ENCODE results near the gene ITSN2. TPM values are rescaled to one million over a fixed set of nuclear protein-coding genes. Genes with fewer than 3 reads are reported as not detected.

The ITSN2 gene
- total and polyA plus RNA-seq, 4 donors, result 10.1 to 32.4 (median 21.6) TPM

- H3K4me3 ChIP-seq (ENCODE audit: low read depth in 1 of 3, low read length in 3 of 3), result no peak overlapping the region
- TF ChIP-seq CTCF (IDR thresholded peaks at IDR 0.05; ENCODE audit: low read depth, low read length, missing input control), result no peak
- no peak for TF ChIP-seq GABPA (IDR thresholded peaks at IDR 0.05 in 1 of 2, conservative IDR thresholded peaks at IDR 0.05 in 1 of 2)
- peak; percentile 22 to 39 for TF ChIP-seq JUND (IDR thresholded peaks at IDR 0.05)
- TF ChIP-seq MAX (IDR thresholded peaks at IDR 0.05), result no peak
- no peak for TF ChIP-seq REST (IDR thresholded peaks at IDR 0.05)
- TF ChIP-seq ATF3 (IDR thresholded peaks at IDR 0.05), result peak; percentile 6
- TF ChIP-seq YY1 (IDR thresholded peaks at IDR 0.05), result no peak
- TF ChIP-seq RAD21 (IDR thresholded peaks at IDR 0.05), result no peak
- TF ChIP-seq FOXA2 (IDR thresholded peaks at IDR 0.05), result no peak
- TF ChIP-seq EGR1 (IDR thresholded peaks at IDR 0.05; ENCODE audit: low read depth in 2 of 2), result no peak
- TF ChIP-seq HNF4A (conservative IDR thresholded peaks at IDR 0.05), result peak; percentile 67 to 77
- TF ChIP-seq FOXA1 (IDR thresholded peaks at IDR 0.05), result no peak
- TF ChIP-seq HNF4G (IDR thresholded peaks at IDR 0.05), result peak; percentile 50
- TF ChIP-seq SP1 (IDR thresholded peaks at IDR 0.05), result peak; percentile 72
- TF ChIP-seq ZBTB33 (IDR thresholded peaks at IDR 0.05), result no peak
- no peak for TF ChIP-seq TAF1 (conservative IDR thresholded peaks at IDR 0.05)
- TF ChIP-seq RXRA (IDR thresholded peaks at IDR 0.05), result peak; percentile 39 to 50
- TF ChIP-seq NR2F2 (IDR thresholded peaks at IDR 0.05), result no peak
- peaks cover 0 to 17% (median 13%) of the 10 kb centered on the region in 4 donors for H3K4me1 ChIP-seq (ENCODE audit: control insufficient read depth in 4 of 4, insufficient read depth in 4 of 4, low read length in 3 of 4)
- H3K9me3 ChIP-seq (ENCODE audit: control insufficient read depth in 4 of 4, low read length in 3 of 4), result no peaks in the 10 kb centered on the region
- H3K27ac ChIP-seq (ENCODE audit: low read depth in 1 of 2, low read length in 2 of 2), result no peak overlapping the region
- DNase-seq (ENCODE audit: low spot score), result no peak
- H3K27me3 ChIP-seq (ENCODE audit: control insufficient read depth in 4 of 4, insufficient read depth in 4 of 4, low read length in 3 of 4), result no peaks in the 10 kb centered on the region
- no peak overlapping the region for H3K9ac ChIP-seq (ENCODE audit: low read depth in 1 of 2, low read length in 2 of 2)
- peaks cover 0 to 3% (median 0%) of the 10 kb centered on the region in 4 donors for H3K36me3 ChIP-seq (ENCODE audit: control insufficient read depth in 4 of 4, insufficient read depth in 3 of 4, low read depth in 1 of 4, low read length in 3 of 4)
These were observed 42.8 kb downstream of the ITSN2 start for GRCh38 chr2:24317491-24317920.
